ENCODE results near the gene RABL2B.

DNA sequence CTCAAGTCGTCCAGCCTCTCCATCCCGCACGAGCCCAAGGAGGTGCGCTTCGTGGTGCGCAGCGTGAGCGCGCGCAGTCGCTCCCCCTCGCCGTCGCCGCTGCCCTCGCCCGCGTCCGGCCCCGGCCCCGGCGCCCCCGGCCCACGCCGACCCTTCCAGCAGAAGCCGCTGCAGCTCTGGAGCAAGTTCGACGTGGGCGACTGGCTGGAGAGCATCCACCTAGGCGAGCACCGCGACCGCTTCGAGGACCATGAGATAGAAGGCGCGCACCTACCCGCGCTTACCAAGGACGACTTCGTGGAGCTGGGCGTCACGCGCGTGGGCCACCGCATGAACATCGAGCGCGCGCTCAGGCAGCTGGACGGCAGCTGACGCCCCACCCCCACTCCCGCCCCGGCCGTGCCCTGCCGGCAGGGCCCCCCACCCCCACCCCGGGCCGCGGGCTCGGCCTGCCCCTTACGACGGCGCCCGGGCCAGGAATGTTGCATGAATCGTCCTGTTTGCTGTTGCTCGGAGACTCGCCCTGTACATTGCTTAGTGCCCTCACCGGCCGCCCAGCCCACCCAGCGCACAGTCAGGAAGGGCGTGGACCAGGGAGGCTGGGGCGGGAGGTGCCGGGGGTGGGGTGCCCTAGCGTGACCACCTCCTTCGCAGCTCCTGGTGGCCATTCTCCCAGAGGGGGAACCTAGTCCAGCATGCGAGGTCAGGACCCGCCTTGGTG is 52.3 kb downstream of the RABL2B start:
- TF ChIP-seq, protein P1, sequence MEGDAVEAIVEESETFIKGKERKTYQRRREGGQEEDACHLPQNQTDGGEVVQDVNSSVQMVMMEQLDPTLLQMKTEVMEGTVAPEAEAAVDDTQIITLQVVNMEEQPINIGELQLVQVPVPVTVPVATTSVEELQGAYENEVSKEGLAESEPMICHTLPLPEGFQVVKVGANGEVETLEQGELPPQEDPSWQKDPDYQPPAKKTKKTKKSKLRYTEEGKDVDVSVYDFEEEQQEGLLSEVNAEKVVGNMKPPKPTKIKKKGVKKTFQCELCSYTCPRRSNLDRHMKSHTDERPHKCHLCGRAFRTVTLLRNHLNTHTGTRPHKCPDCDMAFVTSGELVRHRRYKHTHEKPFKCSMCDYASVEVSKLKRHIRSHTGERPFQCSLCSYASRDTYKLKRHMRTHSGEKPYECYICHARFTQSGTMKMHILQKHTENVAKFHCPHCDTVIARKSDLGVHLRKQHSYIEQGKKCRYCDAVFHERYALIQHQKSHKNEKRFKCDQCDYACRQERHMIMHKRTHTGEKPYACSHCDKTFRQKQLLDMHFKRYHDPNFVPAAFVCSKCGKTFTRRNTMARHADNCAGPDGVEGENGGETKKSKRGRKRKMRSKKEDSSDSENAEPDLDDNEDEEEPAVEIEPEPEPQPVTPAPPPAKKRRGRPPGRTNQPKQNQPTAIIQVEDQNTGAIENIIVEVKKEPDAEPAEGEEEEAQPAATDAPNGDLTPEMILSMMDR (IDR thresholded peaks at IDR 0.05), result no peak
- no peak for TF ChIP-seq POLR2A (IDR thresholded peaks at IDR 0.05)

Measured in body of pancreas (tissue), 4 donors.